C1 segment of cervical spinal cord (tissue), 14 donors: ENCODE results near the gene SLC6A4.
"Not testable (repeated sequence)": the region's sequence is repeated elsewhere in the genome, so short reads cannot be mapped to it uniquely, and the experiment has no call there.

ENCODE experiments used
- DNase-seq, 14 donors: peaks; one replicate each; lab custom pipeline; 2025; lab: John Stamatoyannopoulos, UW

SLC6A4 gene

GRCh38 chr17:30219833-30220232 is 15.7 kb downstream of the SLC6A4 start:
- DNase-seq, result no peak

GRCh38 chr17:30219315-30219714 is 16.2 kb downstream of the SLC6A4 start:
- no peak for DNase-seq

- DNase-seq, result no peak
These were observed 16.7 kb downstream of the SLC6A4 start for GRCh38 chr17:30218799-30219198.

GRCh38 chr17:30217746-30218245 is 17.7 kb downstream of the SLC6A4 start:
- no peak for DNase-seq

- DNase-seq, result no peak
These were observed 18.4 kb downstream of the SLC6A4 start for GRCh38 chr17:30217054-30217453.

GRCh38 chr17:30212750-30213149 is 22.7 kb downstream of the SLC6A4 start:
- DNase-seq, result no peak

GRCh38 chr17:30211371-30211770 is 24.1 kb downstream of the SLC6A4 start:
- DNase-seq, result no peak

GRCh38 chr17:30210901-30211300 is 24.6 kb downstream of the SLC6A4 start:
- DNase-seq, result no peak

GRCh38 chr17:30210366-30210765 is 25.1 kb downstream of the SLC6A4 start:
- DNase-seq, result no peak

- DNase-seq, result no peak
These were observed 25.6 kb downstream of the SLC6A4 start for GRCh38 chr17:30209930-30210329.

GRCh38 chr17:30208214-30208613 is 27.3 kb downstream of the SLC6A4 start:
- no peak for DNase-seq

- DNase-seq, result no peak
These were observed 27.8 kb downstream of the SLC6A4 start for GRCh38 chr17:30207655-30208054.

GRCh38 chr17:30203471-30203981 is 32.0 kb downstream of the SLC6A4 start:
- no peak for DNase-seq

- not testable (repeated sequence) for DNase-seq
These were observed 34.8 kb downstream of the SLC6A4 start for GRCh38 chr17:30200656-30201055.

- DNase-seq, result no peak
These were observed 35.4 kb downstream of the SLC6A4 start for GRCh38 chr17:30200106-30200505.

GRCh38 chr17:30199600-30199999 is 35.9 kb downstream of the SLC6A4 start:
- DNase-seq, result no peak

- no peak for DNase-seq
These were observed 38.1 kb downstream of the SLC6A4 start for GRCh38 chr17:30197416-30197815.

- DNase-seq, result no peak
These were observed 39.0 kb downstream of the SLC6A4 start for GRCh38 chr17:30196504-30196903.

- no peak for DNase-seq
These were observed 44.4 kb downstream of the SLC6A4 start for GRCh38 chr17:30191072-30191471.

- DNase-seq, result no peak
These were observed 47.1 kb downstream of the SLC6A4 start for GRCh38 chr17:30188211-30188939.

GRCh38 chr17:30187573-30187972 is 47.9 kb downstream of the SLC6A4 start:
- DNase-seq, result no peak

- DNase-seq, result no peak
These were observed 48.7 kb downstream of the SLC6A4 start for GRCh38 chr17:30186761-30187160.

GRCh38 chr17:30176855-30177254 is 58.6 kb downstream of the SLC6A4 start:
- no peak for DNase-seq
